HL-60/S4 (cell line): Measurements from ENCODE around the gene ASPM.
"Not testable (repeated sequence)": the region's sequence is repeated elsewhere in the genome, so short reads cannot be mapped to it uniquely, and the experiment has no call there.

Source experiments
- in situ Hi-C: fragments of 300-500 bp; cut with MboI; formaldehyde crosslinking; loops from 2 replicates; pipeline ENCODE4 v1.14.3; 2022; ENCODE audit warnings: low sequenced_read_pairs

The ASPM gene

GRCh38 chr1:197092491-197093023, 53.9 kb downstream of the ASPM start:
- in situ Hi-C loops: no loop called here

GRCh38 chr1:197083474-197083873, 63.0 kb downstream of the ASPM start:
- in situ Hi-C loops: no loop called here

DNA sequence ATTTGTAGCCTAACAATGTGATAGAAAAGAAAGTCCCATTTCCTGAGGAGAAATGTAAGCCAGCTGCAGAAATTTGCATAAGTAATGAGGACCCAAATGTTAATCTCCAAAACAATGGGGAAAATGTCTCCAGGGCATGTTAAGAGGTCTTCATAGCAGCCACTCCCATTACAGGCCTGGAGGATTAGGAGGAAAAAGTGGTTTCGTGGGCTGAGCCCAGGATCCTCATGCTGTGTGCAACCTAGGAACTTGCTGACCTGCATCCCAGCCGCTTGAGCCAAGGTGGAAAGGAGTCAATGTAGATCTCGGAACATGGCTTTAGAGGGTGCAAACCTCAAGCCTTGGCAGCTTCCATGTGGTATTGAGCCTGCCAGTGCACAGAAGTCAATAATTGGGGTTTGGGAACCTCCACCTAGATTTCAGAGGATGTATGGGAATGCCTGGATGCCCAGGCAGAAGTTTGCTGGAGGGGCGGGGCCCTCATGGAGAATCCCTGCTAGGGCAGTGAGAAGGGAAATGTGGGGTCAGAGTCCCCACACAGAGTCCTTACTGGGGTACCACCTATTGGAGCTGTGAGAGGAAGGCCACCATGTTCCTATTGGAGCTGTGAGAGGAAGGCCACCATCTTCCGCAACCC, 65.2 kb downstream of the ASPM start:
- in situ Hi-C loops: no loop called here

- in situ Hi-C loops: no loop called here
Measured at GRCh38 chr1:197080323-197080722, 66.1 kb downstream of the ASPM start.

DNA sequence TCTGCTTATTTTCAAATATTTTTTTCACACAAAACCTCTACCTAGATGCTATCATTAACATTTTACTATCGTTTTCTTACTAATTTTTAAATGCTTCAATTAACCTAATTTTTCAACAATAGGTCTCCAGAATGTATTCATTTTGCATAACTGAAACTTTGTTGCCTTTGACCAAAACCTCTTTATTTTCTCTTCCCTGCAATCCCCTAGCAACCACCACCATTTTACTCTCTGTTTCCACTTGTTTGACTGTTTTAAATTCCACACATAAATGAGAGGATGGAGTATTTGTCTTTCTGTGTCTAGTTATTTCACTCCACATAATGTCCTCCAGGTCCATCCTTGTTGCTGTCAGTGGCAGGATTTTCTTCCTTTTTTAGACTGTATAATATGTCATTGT, 69.9 kb downstream of the ASPM start:
- in situ Hi-C loops: no loop called here

GRCh38 chr1:197073978-197074377, 72.5 kb downstream of the ASPM start:
- in situ Hi-C loops: no loop called here

DNA sequence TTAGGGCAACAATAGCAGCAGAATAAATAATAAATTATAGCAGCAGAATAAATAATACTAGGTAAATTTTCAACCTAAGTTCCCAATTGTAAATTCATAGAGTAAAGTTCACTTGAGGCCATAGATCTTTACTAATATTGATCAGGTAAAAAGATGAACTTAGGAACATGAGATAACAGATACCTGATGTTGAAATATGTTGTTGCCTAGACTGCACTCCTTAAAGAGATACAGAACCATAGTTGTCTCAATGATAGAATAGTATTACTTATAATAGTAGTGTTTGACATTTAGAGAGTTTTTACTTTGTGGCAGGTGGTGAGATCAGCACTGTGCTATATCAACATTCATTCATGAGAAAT, 79.0 kb downstream of the ASPM start:
- in situ Hi-C loops: no loop called here

GRCh38 chr1:197066719-197067456, 79.6 kb downstream of the ASPM start, which contains the start of gene F13B:
F13B (minus strand) TSS chr1:197067260; CDS start chr1:197067223, 37 bp downstream.
- in situ Hi-C loops: no loop called here

DNA sequence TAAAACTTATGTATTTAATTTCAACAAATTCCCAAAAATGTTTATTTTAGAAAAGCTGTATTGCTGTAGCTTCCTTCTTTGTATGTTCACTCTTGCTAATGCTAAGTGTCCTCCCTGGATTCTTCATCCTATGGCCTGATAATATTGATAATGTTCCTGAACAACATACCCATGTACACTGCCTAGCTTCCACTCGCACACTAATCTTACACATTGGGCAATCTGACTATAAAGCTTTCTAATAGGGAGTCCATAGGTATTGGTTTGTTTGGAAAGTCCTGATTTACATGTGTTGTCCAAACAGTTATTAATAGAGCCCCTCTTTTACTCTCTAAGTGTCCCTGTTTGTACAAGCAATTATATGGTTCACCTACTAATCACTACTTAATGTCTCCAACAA, 80.2 kb downstream of the ASPM start:
- in situ Hi-C loops: no loop called here

- in situ Hi-C loops: no loop called here
Measured at GRCh38 chr1:197065559-197065958, 80.9 kb downstream of the ASPM start.

- in situ Hi-C loops: no loop called here
Measured at GRCh38 chr1:197063212-197063611, 83.3 kb downstream of the ASPM start.

GRCh38 chr1:197062692-197063091, 83.8 kb downstream of the ASPM start:
- in situ Hi-C loops: no loop called here

GRCh38 chr1:197049100-197049499, 97.4 kb downstream of the ASPM start:
- in situ Hi-C loops: no loop called here

GRCh38 chr1:197042676-197043341, 103.7 kb downstream of the ASPM start:
- in situ Hi-C loops: no loop called here

GRCh38 chr1:197041486-197042353, 104.7 kb downstream of the ASPM start:
- in situ Hi-C loops: no loop called here

GRCh38 chr1:197036861-197037260, 109.6 kb downstream of the ASPM start:
- in situ Hi-C loops: no loop called here

- in situ Hi-C loops: not testable (repeated sequence)
Measured at GRCh38 chr1:197034631-197035339, 111.7 kb downstream of the ASPM start.
